GM18868 (cell line): ENCODE results near the gene MCRIP1.

ENCODE experiments used
- ATAC-seq: cut with Tn5 transposase; IDR thresholded peaks from one replicate; pipeline ENCODE4 v1.9.1; 2021; ENCODE audit warnings: mild to moderate bottlenecking, moderate library complexity; ENCODE audit not compliant: unreplicated experiment

Gene MCRIP1

GRCh38 chr17:81821603-81822311 is 11.3 kb downstream of the MCRIP1 start:
- ATAC-seq, result no peak

- ATAC-seq, result no peak
Measured at GRCh38 chr17:81821147-81821546, 11.9 kb downstream of the MCRIP1 start.

- ATAC-seq, result no peak
Measured at GRCh38 chr17:81819708-81820107, 13.4 kb downstream of the MCRIP1 start.

- no peak for ATAC-seq
Measured at GRCh38 chr17:81817758-81818147, 15.3 kb downstream of the MCRIP1 start.

- no peak for ATAC-seq
Measured at GRCh38 chr17:81815646-81815986, 17.5 kb downstream of the MCRIP1 start.

GRCh38 chr17:81814748-81815645 is 18.1 kb downstream of the MCRIP1 start:
- no peak for ATAC-seq

- ATAC-seq, result no peak
Measured at GRCh38 chr17:81813861-81814683, 19.0 kb downstream of the MCRIP1 start.

- no peak for ATAC-seq
Measured at GRCh38 chr17:81813371-81813684, 19.8 kb downstream of the MCRIP1 start.

GRCh38 chr17:81812571-81813370 is 20.3 kb downstream of the MCRIP1 start:
- ATAC-seq, result no peak

- no peak for ATAC-seq
Measured at GRCh38 chr17:81811705-81812570, 21.2 kb downstream of the MCRIP1 start.

GRCh38 chr17:81810892-81811704 is 22.0 kb downstream of the MCRIP1 start:
- no peak for ATAC-seq

GRCh38 chr17:81810476-81810875 is 22.6 kb downstream of the MCRIP1 start:
- no peak for ATAC-seq

GRCh38 chr17:81809556-81809998 is 23.5 kb downstream of the MCRIP1 start:
- no peak for ATAC-seq

GRCh38 chr17:81808778-81809555 is 24.1 kb downstream of the MCRIP1 start:
- ATAC-seq, result no peak

GRCh38 chr17:81807839-81808238 is 25.3 kb downstream of the MCRIP1 start:
- ATAC-seq, result no peak

GRCh38 chr17:81807210-81807719 is 25.8 kb downstream of the MCRIP1 start:
- ATAC-seq, result no peak

GRCh38 chr17:81806461-81807209 is 26.5 kb downstream of the MCRIP1 start:
- ATAC-seq, result no peak
